GM18951 (cell line): ENCODE data around the gene MEAF6.

ENCODE experiments used
- POLR2A ChIP-seq: IDR thresholded peaks from 4 replicates; pipeline ENCODE4 v1.6.1; 2011; ENCODE audit warnings: mild to moderate bottlenecking; ENCODE audit not compliant: insufficient read length, insufficient read depth; ENCODE audit errors: extremely low read depth
- in situ Hi-C: fragments of 300-500 bp; cut with MboI; formaldehyde crosslinking; loops from one replicate; pipeline ENCODE4 v1.12.0; 2022; ENCODE audit warnings: low sequenced_read_pairs, mixed read lengths, inconsistent platforms; ENCODE audit not compliant: unreplicated experiment

The MEAF6 gene

GRCh38 chr1:37484325-37485051 lies 30.1 kb downstream of the MEAF6 start:
- in situ Hi-C loops = no loop called here
- peak; percentile 36 for TF ChIP-seq POLR2A

GRCh38 chr1:37483785-37484184 lies 30.8 kb downstream of the MEAF6 start:
- no peak for TF ChIP-seq POLR2A

GRCh38 chr1:37482796-37483744 lies 31.5 kb downstream of the MEAF6 start:
- TF ChIP-seq POLR2A = no peak
- in situ Hi-C loops = no loop called here

More at GRCh38 chr1:37483785-37484184, 30.8 kb downstream of the MEAF6 start:
- in situ Hi-C loops = no loop called here

- peak; percentile 37 for TF ChIP-seq POLR2A
- in situ Hi-C loops = no loop called here
These were observed 32.4 kb downstream of the MEAF6 start for GRCh38 chr1:37482004-37482785.

GRCh38 chr1:37481289-37482003 lies 33.1 kb downstream of the MEAF6 start:
- in situ Hi-C loops = no loop called here
- TF ChIP-seq POLR2A = no peak

- in situ Hi-C loops = no loop called here
- TF ChIP-seq POLR2A = no peak
These were observed 33.8 kb downstream of the MEAF6 start for GRCh38 chr1:37480581-37481288.

GRCh38 chr1:37480125-37480466 lies 34.5 kb downstream of the MEAF6 start:
- no peak for TF ChIP-seq POLR2A
- in situ Hi-C loops = no loop called here

GRCh38 chr1:37479255-37480124 lies 35.1 kb downstream of the MEAF6 start:
- in situ Hi-C loops = no loop called here

GRCh38 chr1:37478890-37479254 lies 35.7 kb downstream of the MEAF6 start:
- TF ChIP-seq POLR2A = no peak
- in situ Hi-C loops = no loop called here

More at GRCh38 chr1:37479255-37480124, 35.1 kb downstream of the MEAF6 start:
- TF ChIP-seq POLR2A = peak; percentile 68

GRCh38 chr1:37478451-37478881 lies 36.1 kb downstream of the MEAF6 start:
- in situ Hi-C loops = no loop called here
- no peak for TF ChIP-seq POLR2A

GRCh38 chr1:37477946-37478345 lies 36.6 kb downstream of the MEAF6 start:
- in situ Hi-C loops = no loop called here

GRCh38 chr1:37477198-37477931 lies 37.2 kb downstream of the MEAF6 start:
- peak; percentile 71 for TF ChIP-seq POLR2A
- in situ Hi-C loops = no loop called here

More at GRCh38 chr1:37477946-37478345, 36.6 kb downstream of the MEAF6 start:
- peak; percentile 15 for TF ChIP-seq POLR2A
